Measurements from ENCODE around the gene ZFAND3.

Gene ZFAND3

GRCh38 chr6:37897818-37898515, 78.4 kb downstream of the ZFAND3 start:
- no peak for DNase-seq

- DNase-seq, result no peak
Measured at GRCh38 chr6:37903351-37904340, 84.1 kb downstream of the ZFAND3 start.

GRCh38 chr6:37904590-37904989, 85.1 kb downstream of the ZFAND3 start:
- no peak for DNase-seq

GRCh38 chr6:37906121-37906520, 86.6 kb downstream of the ZFAND3 start:
- peak; percentile 56 for DNase-seq

GRCh38 chr6:37910998-37911397, 91.5 kb downstream of the ZFAND3 start:
- DNase-seq, result no peak

GRCh38 chr6:37913210-37913609, 93.7 kb downstream of the ZFAND3 start:
- peak; percentile 77 for DNase-seq

- no peak for DNase-seq
Measured at GRCh38 chr6:37915463-37915862, 95.9 kb downstream of the ZFAND3 start.

- DNase-seq, result no peak
Measured at GRCh38 chr6:37916149-37916548, 96.6 kb downstream of the ZFAND3 start.

GRCh38 chr6:37916675-37917074, 97.1 kb downstream of the ZFAND3 start:
- DNase-seq, result no peak

GRCh38 chr6:37917566-37917965, 98.0 kb downstream of the ZFAND3 start:
- no peak for DNase-seq

- peak; percentile 75 for DNase-seq
Measured at GRCh38 chr6:37919417-37920157, 100.1 kb downstream of the ZFAND3 start.

GRCh38 chr6:37920667-37921066, 101.1 kb downstream of the ZFAND3 start:
- no peak for DNase-seq

- no peak for DNase-seq
Measured at GRCh38 chr6:37922563-37922962, 103.0 kb downstream of the ZFAND3 start.

- DNase-seq, result no peak
Measured at GRCh38 chr6:37923514-37923913, 104.0 kb downstream of the ZFAND3 start.

- no peak for DNase-seq
Measured at GRCh38 chr6:37926661-37927060, 107.1 kb downstream of the ZFAND3 start.

- DNase-seq, result no peak
Measured at GRCh38 chr6:37928217-37928616, 108.7 kb downstream of the ZFAND3 start.

- no peak for DNase-seq
Measured at GRCh38 chr6:37930288-37930971, 110.9 kb downstream of the ZFAND3 start.

- DNase-seq, result no peak
Measured at GRCh38 chr6:37931066-37931465, 111.5 kb downstream of the ZFAND3 start.

GRCh38 chr6:37934276-37934675, 114.7 kb downstream of the ZFAND3 start:
- DNase-seq, result peak; percentile 52

GRCh38 chr6:37936150-37936549, 116.6 kb downstream of the ZFAND3 start:
- DNase-seq, result no peak

GRCh38 chr6:37936906-37937305, 117.4 kb downstream of the ZFAND3 start:
- DNase-seq, result no peak

GRCh38 chr6:37938909-37939308, 119.4 kb downstream of the ZFAND3 start:
- DNase-seq, result no peak
